HFF-Myc (cell line): ENCODE data around the gene KCNK4.

ENCODE experiments used
- DNase-seq: peaks from one replicate; pipeline ENCODE4 v3.0.0-alpha.2; 2011; ENCODE audit warnings: low read depth; ENCODE audit errors: extremely low read depth
- H3K4me3 ChIP-seq: replicated peaks from 2 replicates; pipeline ENCODE4 v1.5.1; 2011; ENCODE audit warnings: low read depth, mild to moderate bottlenecking, control low read depth, low read length
- CTCF ChIP-seq: IDR thresholded peaks from 2 replicates; pipeline ENCODE4 v1.5.1; 2012; ENCODE audit warnings: mild to moderate bottlenecking, low read depth, low read length, control low read depth; ENCODE audit errors: missing control alignments

The KCNK4 gene

GRCh38 chr11:64327375-64327774 is 36.3 kb downstream of the KCNK4 start:
- no peak for DNase-seq
- no peak overlapping the region for H3K4me3 ChIP-seq
- no peak for TF ChIP-seq CTCF

- TF ChIP-seq CTCF = no peak
- DNase-seq = no peak
Measured at GRCh38 chr11:64327993-64328392, 36.9 kb downstream of the KCNK4 start.

GRCh38 chr11:64330888-64331287 is 39.8 kb downstream of the KCNK4 start:
- TF ChIP-seq CTCF = no peak
- no peak overlapping the region for H3K4me3 ChIP-seq
- no peak for DNase-seq

More at GRCh38 chr11:64327993-64328392, 36.9 kb downstream of the KCNK4 start:
- H3K4me3 ChIP-seq = no peak overlapping the region

- peak; percentile 77 for TF ChIP-seq CTCF
Measured at GRCh38 chr11:64331569-64332371, 40.7 kb downstream of the KCNK4 start.

GRCh38 chr11:64333556-64333955 is 42.5 kb downstream of the KCNK4 start:
- DNase-seq = no peak
- no peak for TF ChIP-seq CTCF
- no peak overlapping the region for H3K4me3 ChIP-seq

More at GRCh38 chr11:64331569-64332371, 40.7 kb downstream of the KCNK4 start:
- peak; percentile 60 for DNase-seq
- H3K4me3 ChIP-seq = no peak overlapping the region

- no peak overlapping the region for H3K4me3 ChIP-seq
- peak; percentile 65 for DNase-seq
- TF ChIP-seq CTCF = no peak
Measured at GRCh38 chr11:64334764-64335735, 43.9 kb downstream of the KCNK4 start.
